Spleen (tissue), 11 donors: ENCODE measurements around the gene EXPH5. TPM values are rescaled to one million over a fixed set of nuclear protein-coding genes. Genes with fewer than 3 reads are reported as not detected.
A peak's percentile ranks its signal among the peaks of the same experiment; 100 is the strongest.

Source experiments
- DNase-seq: peaks from one replicate; pipeline ENCODE4 v3.0.0-alpha.2; 2020
- H3K27ac ChIP-seq, 8 donors: fragments of 200-600 bp; sonication (generic) in 7 of 8; 1 replicate in 4 of 8; 2 replicates in 4 of 8; pipeline versions ENCODE4 v1.5.0 to v1.8.0; 2016 to 2021; ENCODE audit warnings: inconsistent platforms in 4 of 8, mild to moderate bottlenecking in 4 of 8, moderate library complexity in 1 of 8
- H3K27me3 ChIP-seq, 7 donors: fragments of 200-600 bp; sonication (generic) in 6 of 7; replicated peaks in 1 of 7; 1 replicate in 4 of 7; 2 replicates in 3 of 7; pipeline versions ENCODE4 v1.5.0 to v1.8.0; 2016 to 2021; ENCODE audit warnings: inconsistent platforms in 3 of 7, mild to moderate bottlenecking in 1 of 7
- H3K36me3 ChIP-seq, 6 donors: fragments of 200-600 bp; sonication (generic) in 5 of 6; 1 replicate in 4 of 6; 2 replicates in 2 of 6; pipeline versions ENCODE4 v1.5.0 to v1.8.0; 2016 to 2021; ENCODE audit warnings: inconsistent platforms in 2 of 6
- H3K4me1 ChIP-seq, 6 donors: fragments of 200-600 bp; sonication (generic) in 5 of 6; 1 replicate in 3 of 6; 2 replicates in 3 of 6; pipeline versions ENCODE4 v1.5.0 to v1.8.0; 2016 to 2021; ENCODE audit warnings: inconsistent platforms in 3 of 6
- H3K4me3 ChIP-seq, 8 donors: fragments of 200-600 bp; sonication (generic) in 7 of 8; 1 replicate in 4 of 8; 2 replicates in 4 of 8; pipeline versions ENCODE4 v1.5.0 to v1.8.0; 2016 to 2021; ENCODE audit warnings: inconsistent platforms in 4 of 8, mild to moderate bottlenecking in 4 of 8, moderate library complexity in 2 of 8
- H3K9me3 ChIP-seq, 8 donors: fragments of 200-600 bp; sonication (generic) in 7 of 8; 1 replicate in 4 of 8; 2 replicates in 4 of 8; pipeline versions ENCODE4 v1.5.0 to v1.8.0; 2016 to 2021; ENCODE audit warnings: inconsistent platforms in 4 of 8
- POLR2A ChIP-seq, 3 donors: fragments of 450-650 bp; IDR thresholded peaks; one replicate each; pipeline ENCODE4 v1.5.1; 2017; ENCODE audit warnings: antibody characterized with exemption in 3 of 3, mild to moderate bottlenecking in 1 of 3
- POLR2AphosphoS5 ChIP-seq, 3 donors: sonication (generic); formaldehyde crosslinking; IDR thresholded peaks; one replicate each; pipeline ENCODE4 v1.5.1; 2017; ENCODE audit warnings: antibody characterized with exemption in 3 of 3
- WGBS, 5 donors: extraction: QIAGEN DNeasy Blood & Tissue Kit in 3 of 5; methylation state at CpG; one replicate each; pipeline versions ENCODE4 v1.1.5 to v1.1.7; 2013 to 2018; 5-methylcytosine and 5-hydroxymethylcytosine counted together
- intact Hi-C: fragments of 100-400 bp; cut with DNase I; formaldehyde crosslinking; loops from one replicate; pipeline ENCODE4 v1.15.0; 2023; ENCODE audit warnings: low total_unique reads
- polyA plus RNA-seq, 3 donors: library from polyadenylated mRNA; stranded (reverse); fragments of 200-250 nt; gene quantifications; one replicate each; pipeline ENCODE4 v1.2.1, GENCODE V29; 2013
- total RNA-seq, 7 donors: library from RNA; depleted of rRNA in 3 of 7; stranded (reverse); fragments of >200 nt in 3 of 7; fragmentation: NEBNext Ultra II Directional in 4 of 7; extraction: Animal tissue kit (Norgen Biotek cat#: 25700) in 4 of 7; gene quantifications; one replicate each; pipeline versions ENCODE4 v1.1.0 to v1.2.1, GENCODE V29; 2016 to 2021
- TF ChIP-seq, protein P1 (sequence below), 11 experiments: fragments of 200-600 bp in 7 of 11; fragments of 450-650 bp in 4 of 11; sonication (generic) in 4 of 11; IDR thresholded peaks in 8 of 11; conservative IDR thresholded peaks in 3 of 11; 1 replicate in 7 of 11; 2 replicates in 4 of 11; pipeline versions ENCODE4 v1.4.0 to v1.8.0; 2016 to 2021; ENCODE audit warnings: antibody characterized with exemption in 11 of 11, inconsistent platforms in 4 of 11, mild to moderate bottlenecking in 1 of 11
- donor health status: healthy with polysubstance abuse.
- donor health status: DM: no; HTN: no; CAD: no; lungs with moderate emphysema.
- donor health status: DM: no; HTN: no; CAD: no.
- donor health status: Bipolar disorder and iron deficiency.
- donor health status: healthy.
- donor health status: DM: no; HTN: no; CAD: no.
- donor health status: DM: yes; HTN: yes; CAD: no.

The EXPH5 gene
- total and polyA plus RNA-seq, 10 donors: 0.05 to 1.9 (median 0.77) TPM

DNA sequence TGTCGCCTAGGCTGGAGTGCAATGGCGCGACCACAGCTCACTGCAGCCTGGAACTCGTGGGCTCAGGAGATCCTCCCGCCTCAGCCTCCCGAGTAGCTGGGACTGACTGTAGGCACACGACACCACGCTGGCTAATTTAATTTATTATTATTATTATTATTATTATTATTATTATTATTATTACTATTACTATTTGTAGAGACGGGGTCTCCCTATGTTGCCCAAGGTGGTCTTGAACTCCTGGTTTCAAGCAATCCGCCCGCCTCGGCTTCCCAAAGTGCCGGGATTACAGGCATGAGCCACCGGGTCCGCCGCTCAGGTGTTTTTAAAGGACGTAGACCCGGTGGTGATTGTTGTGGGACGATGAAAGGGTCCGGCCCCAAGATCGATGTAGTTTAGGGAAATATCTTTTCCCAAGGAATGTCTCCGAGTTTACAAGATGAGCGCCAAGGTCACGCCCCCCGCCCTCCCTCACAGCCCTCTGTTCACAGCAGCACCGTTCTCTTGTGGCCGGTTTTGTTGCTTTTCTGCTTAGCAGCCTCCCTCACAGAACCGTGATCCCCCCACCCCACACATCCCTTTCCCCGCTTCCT lies 94.7 kb downstream of the EXPH5 start:
- Histone ChIP-seq H3K4me3 (peak overlapping the region; percentile 65 to 93 (median 81)), H3K27ac (peak overlapping the region; percentile 89 to 93 (median 91)), H3K36me3 (no peaks in the 10 kb centered on the region), H3K4me1 (peaks cover 4 to 21% (median 9%) of the 10 kb centered on the region in 6 donors), H3K27me3 (no peaks in the 10 kb centered on the region), H3K9me3 (no peaks in the 10 kb centered on the region)
- intact Hi-C loops: no loop called here
- DNase-seq: no peak
- 69 to 77% (median 74%) methylated on average over 29 of the region's 29 CpGs for WGBS, 5 donors
- TF ChIP-seq, protein P1, sequence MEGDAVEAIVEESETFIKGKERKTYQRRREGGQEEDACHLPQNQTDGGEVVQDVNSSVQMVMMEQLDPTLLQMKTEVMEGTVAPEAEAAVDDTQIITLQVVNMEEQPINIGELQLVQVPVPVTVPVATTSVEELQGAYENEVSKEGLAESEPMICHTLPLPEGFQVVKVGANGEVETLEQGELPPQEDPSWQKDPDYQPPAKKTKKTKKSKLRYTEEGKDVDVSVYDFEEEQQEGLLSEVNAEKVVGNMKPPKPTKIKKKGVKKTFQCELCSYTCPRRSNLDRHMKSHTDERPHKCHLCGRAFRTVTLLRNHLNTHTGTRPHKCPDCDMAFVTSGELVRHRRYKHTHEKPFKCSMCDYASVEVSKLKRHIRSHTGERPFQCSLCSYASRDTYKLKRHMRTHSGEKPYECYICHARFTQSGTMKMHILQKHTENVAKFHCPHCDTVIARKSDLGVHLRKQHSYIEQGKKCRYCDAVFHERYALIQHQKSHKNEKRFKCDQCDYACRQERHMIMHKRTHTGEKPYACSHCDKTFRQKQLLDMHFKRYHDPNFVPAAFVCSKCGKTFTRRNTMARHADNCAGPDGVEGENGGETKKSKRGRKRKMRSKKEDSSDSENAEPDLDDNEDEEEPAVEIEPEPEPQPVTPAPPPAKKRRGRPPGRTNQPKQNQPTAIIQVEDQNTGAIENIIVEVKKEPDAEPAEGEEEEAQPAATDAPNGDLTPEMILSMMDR (IDR thresholded peaks at IDR 0.05 in 8 of 11, conservative IDR thresholded peaks at IDR 0.05 in 3 of 11): no peak
- TF ChIP-seq POLR2A (IDR thresholded peaks at IDR 0.05) (no peak), POLR2AphosphoS5 (IDR thresholded peaks at IDR 0.05) (no peak)

DNA sequence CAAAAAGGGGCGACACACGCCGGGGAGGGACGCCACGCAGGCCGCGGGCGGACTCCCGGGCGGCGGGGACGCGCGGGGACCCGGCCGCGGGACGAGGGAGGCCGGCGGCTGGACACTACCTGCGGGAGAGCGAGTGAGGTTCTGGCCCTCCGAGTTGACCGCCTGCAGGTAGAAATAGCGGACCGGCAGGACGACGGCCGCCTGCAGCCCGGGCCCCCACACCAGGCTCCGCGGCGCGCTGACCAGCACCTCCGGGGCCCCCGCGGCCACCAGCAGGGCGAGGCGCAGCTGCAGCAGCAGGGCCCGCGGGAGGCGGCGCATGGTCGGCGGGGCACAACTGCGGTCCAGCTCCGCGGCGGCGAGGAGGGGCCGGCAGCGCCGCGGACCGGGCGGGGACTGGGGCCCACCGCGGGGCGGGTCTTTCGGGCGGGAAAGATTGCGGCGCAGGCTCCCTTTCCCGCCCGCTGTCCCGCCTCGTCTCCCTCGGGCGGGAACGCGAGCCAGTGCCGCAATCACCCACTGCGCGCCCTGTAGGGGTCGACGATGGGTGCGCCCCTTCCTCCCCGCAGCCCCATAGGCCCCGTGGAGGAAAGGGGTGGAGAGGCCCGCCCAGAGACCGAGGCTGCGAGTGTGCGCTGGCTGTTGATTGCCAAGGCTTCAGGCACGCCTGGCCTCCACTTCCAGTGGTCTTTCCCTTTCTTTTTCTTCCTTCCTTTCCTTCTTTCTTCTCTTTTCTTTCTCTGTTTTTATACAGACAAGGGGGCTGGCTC lies 95.3 kb downstream of the EXPH5 start, which contains the start of gene POGLUT3:
POGLUT3 (minus strand) TSS at position 339 of the 770 bp plus-strand sequence; CDS start at position 321, 18 bp downstream.
- H3K4me3 ChIP-seq: peak within 1 kb of the TSS; percentile 65 to 93 (median 81)
- WGBS, 5 donors: 0 to 3% (median 1%) methylated on average over 39 to 84 of the region's 84 CpGs
- H3K36me3 ChIP-seq: no peaks in the 10 kb centered on the region
- TF ChIP-seq, protein P1 (IDR thresholded peaks at IDR 0.05 in 8 of 11, conservative IDR thresholded peaks at IDR 0.05 in 3 of 11): peak in 2 of 11 experiments; percentile 18 to 27
- TF ChIP-seq POLR2A (IDR thresholded peaks at IDR 0.05) (no peak), POLR2AphosphoS5 (IDR thresholded peaks at IDR 0.05) (peak; percentile 23 to 75 (median 56))
- peak within 1 kb of the TSS; percentile 89 to 93 (median 91) for H3K27ac ChIP-seq
- intact Hi-C loops: no loop called here
- H3K4me1 ChIP-seq: peaks cover 4 to 21% (median 9%) of the 10 kb centered on the region in 6 donors
- H3K27me3 ChIP-seq: no peaks in the 10 kb centered on the region
- H3K9me3 ChIP-seq: no peaks in the 10 kb centered on the region
- peak; percentile 89 for DNase-seq

DNA sequence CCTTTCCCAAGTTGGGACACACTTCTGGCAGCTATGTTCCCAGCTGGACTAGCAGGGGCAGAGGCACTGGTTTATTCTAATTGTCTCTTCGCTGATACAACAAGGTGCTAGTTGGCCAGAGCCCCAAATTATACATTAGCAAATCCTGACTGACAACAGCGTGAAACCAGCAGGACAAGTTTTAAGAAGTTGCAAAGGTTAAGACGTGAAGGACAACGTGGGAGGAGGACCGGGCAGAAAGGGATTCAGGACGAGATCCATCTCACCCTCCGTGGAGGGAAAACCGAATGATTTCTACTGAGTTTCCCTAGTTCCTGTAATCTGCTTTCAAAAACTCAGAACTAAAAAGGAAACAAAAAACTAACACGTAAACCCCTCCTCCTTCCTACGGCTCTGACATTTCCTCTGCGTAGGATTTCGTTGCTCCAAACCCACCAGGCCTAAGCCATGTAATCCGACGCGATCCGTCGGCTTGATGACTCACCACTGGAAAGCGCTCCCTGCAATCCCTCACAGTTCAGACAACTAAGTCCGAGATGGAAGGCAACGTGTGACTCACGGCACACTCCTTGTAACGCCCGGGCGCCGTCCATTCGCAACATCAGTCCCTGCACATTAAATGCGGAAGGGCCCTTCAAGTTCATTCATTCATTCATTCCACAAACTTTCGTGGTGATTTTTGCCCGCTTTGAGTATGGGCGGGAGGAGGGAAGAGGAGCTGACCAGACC lies 96.1 kb downstream of the EXPH5 start:
- TF ChIP-seq, protein P1 (IDR thresholded peaks at IDR 0.05 in 8 of 11, conservative IDR thresholded peaks at IDR 0.05 in 3 of 11): no peak
- peak in 1 of 3 donors; percentile 59 for TF ChIP-seq POLR2A (IDR thresholded peaks at IDR 0.05)
- peak in 2 of 3 donors; percentile 87 to 88 for TF ChIP-seq POLR2AphosphoS5 (IDR thresholded peaks at IDR 0.05)
- H3K4me1 ChIP-seq: peaks cover 4 to 21% (median 9%) of the 10 kb centered on the region in 6 donors
- intact Hi-C loops: no loop called here

More for the DNA sequence above, 96.1 kb downstream of the EXPH5 start:
- no peaks in the 10 kb centered on the region for H3K36me3 ChIP-seq
- H3K4me3 ChIP-seq: peak overlapping the region; percentile 65 to 93 (median 81)
- WGBS, 5 donors: 2 to 4% (median 2%) methylated on average over 30 of the region's 30 CpGs
- no peaks in the 10 kb centered on the region for H3K27me3 ChIP-seq
- DNase-seq: peak; percentile 87
- H3K9me3 ChIP-seq: no peaks in the 10 kb centered on the region
- peak overlapping the region; percentile 89 to 93 (median 91) for H3K27ac ChIP-seq
